Kidney epithelial cell (primary cell): ENCODE measurements around the gene WT1. TPM values are rescaled to one million over a fixed set of nuclear protein-coding genes. Genes with fewer than 3 reads are reported as not detected.
A peak's percentile ranks its signal among the peaks of the same experiment; 100 is the strongest.

Source experiments
- DNase-seq: peaks from one replicate; pipeline ENCODE4 v3.0.0-alpha.2; 2010; ENCODE audit warnings: low read depth
- H3K27me3 ChIP-seq: 2 replicates; pipeline ENCODE4 v1.6.0; 2011; ENCODE audit warnings: low read length; ENCODE audit not compliant: control insufficient read depth, insufficient read depth
- H3K36me3 ChIP-seq: 2 replicates; pipeline ENCODE4 v1.5.1; 2011; ENCODE audit warnings: low read length; ENCODE audit not compliant: control insufficient read depth, insufficient read depth
- H3K4me3 ChIP-seq: 2 replicates; pipeline ENCODE4 v1.5.1; 2011; ENCODE audit warnings: low read depth, mild to moderate bottlenecking, control low read depth, low read length
- total RNA-seq: library from RNA; depleted of rRNA; stranded (reverse); fragments of >200 nt; gene quantifications from 2 replicates; pipeline ENCODE4 v1.2.3, GENCODE V29; 2015
- TF ChIP-seq, protein P1 (sequence below): IDR thresholded peaks from 2 replicates; pipeline ENCODE4 v1.5.1; 2011; ENCODE audit warnings: mild to moderate bottlenecking, moderate library complexity, low read length, control low read depth, inconsistent platforms; ENCODE audit not compliant: insufficient read depth, poor library complexity, severe bottlenecking

WT1 gene
- total RNA-seq, 1 donor from 2014 or later, result 8.5 TPM

DNA sequence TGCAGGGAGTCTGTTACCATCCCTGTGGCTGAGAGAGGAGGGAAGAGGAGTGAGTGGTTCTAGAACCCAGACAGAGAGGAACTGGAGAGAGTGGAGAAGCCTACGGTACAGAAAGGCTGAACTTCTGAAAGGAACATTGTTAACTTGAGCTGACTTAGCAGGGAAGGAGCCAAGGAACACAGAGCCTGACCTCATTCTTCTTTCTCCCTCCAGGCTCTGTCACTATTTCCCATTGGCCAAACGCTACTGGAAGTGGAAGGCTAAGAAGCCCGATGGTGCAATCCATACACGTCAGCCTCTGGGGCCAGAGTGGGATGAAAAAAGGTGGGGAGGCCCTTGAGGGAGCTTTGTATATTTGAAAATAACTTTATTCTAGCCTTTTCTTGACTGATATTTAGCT is 16.5 kb upstream of the WT1 start:
- Histone ChIP-seq H3K4me3 (no peak overlapping the region), H3K36me3 (no peaks in the 10 kb centered on the region), H3K27me3 (no peaks in the 10 kb centered on the region)
- TF ChIP-seq, protein P1, sequence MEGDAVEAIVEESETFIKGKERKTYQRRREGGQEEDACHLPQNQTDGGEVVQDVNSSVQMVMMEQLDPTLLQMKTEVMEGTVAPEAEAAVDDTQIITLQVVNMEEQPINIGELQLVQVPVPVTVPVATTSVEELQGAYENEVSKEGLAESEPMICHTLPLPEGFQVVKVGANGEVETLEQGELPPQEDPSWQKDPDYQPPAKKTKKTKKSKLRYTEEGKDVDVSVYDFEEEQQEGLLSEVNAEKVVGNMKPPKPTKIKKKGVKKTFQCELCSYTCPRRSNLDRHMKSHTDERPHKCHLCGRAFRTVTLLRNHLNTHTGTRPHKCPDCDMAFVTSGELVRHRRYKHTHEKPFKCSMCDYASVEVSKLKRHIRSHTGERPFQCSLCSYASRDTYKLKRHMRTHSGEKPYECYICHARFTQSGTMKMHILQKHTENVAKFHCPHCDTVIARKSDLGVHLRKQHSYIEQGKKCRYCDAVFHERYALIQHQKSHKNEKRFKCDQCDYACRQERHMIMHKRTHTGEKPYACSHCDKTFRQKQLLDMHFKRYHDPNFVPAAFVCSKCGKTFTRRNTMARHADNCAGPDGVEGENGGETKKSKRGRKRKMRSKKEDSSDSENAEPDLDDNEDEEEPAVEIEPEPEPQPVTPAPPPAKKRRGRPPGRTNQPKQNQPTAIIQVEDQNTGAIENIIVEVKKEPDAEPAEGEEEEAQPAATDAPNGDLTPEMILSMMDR, result no peak
- no peak for DNase-seq

DNA sequence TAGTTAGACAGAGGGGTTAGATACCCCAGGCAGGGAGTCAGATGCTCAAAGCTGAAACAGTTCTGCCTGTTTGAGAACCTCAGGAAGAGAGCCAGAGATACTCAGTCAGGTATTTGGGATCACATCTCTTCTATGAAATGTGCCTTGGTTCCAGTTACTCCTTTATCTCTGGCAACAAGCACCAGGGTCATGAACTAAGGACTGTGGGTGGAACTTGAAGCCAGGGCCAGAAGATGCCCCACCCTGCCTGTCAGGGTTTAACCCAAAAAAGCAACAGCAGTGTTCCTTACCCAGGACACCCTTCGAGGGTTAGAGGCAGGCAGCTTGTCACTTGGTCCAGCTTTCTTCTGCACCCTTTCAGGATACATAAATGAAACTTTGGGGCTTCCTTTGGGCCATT is 15.0 kb upstream of the WT1 start:
- TF ChIP-seq, protein P1, result no peak
- H3K27me3 ChIP-seq, result no peaks in the 10 kb centered on the region
- no peak overlapping the region for H3K4me3 ChIP-seq
- H3K36me3 ChIP-seq, result no peaks in the 10 kb centered on the region
- no peak for DNase-seq

- TF ChIP-seq, protein P1, result peak; percentile 27
- DNase-seq, result no peak
- no peaks in the 10 kb centered on the region for H3K36me3 ChIP-seq
- no peaks in the 10 kb centered on the region for H3K27me3 ChIP-seq
- no peak overlapping the region for H3K4me3 ChIP-seq
Observed at GRCh38 chr11:32448232-32448631, 12.9 kb upstream of the WT1 start.

DNA sequence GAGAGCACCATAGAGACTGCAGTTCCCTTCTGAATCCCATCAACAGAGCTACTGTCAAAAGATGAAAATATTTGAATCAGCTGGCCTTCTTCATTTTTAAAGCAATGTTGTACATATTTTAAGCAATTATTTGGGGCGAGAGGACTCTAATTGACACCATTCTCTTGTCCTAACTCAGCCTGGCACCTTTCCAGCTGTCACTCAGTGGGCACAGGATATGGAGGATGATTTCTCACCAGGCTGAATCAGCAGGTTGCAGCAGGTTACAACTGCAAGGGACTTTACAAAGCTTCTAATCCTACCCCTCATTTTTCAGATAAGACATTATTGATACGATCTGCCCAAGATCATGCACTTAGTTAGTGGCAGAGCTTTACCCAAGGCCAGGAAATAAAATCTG is 11.9 kb upstream of the WT1 start:
- no peak for DNase-seq
- no peak overlapping the region for H3K4me3 ChIP-seq
- no peaks in the 10 kb centered on the region for H3K36me3 ChIP-seq
- H3K27me3 ChIP-seq, result no peaks in the 10 kb centered on the region
- TF ChIP-seq, protein P1, result no peak

- no peak overlapping the region for H3K4me3 ChIP-seq
- peaks cover 3% of the 10 kb centered on the region for H3K27me3 ChIP-seq
- TF ChIP-seq, protein P1, result no peak
- H3K36me3 ChIP-seq, result no peaks in the 10 kb centered on the region
- no peak for DNase-seq
Observed at GRCh38 chr11:32446227-32446626, 10.9 kb upstream of the WT1 start.

- Histone ChIP-seq H3K4me3 (no peak overlapping the region), H3K27me3 (peaks cover 14% of the 10 kb centered on the region), H3K36me3 (no peaks in the 10 kb centered on the region)
- no peak for DNase-seq
- TF ChIP-seq, protein P1, result no peak
Observed at GRCh38 chr11:32444186-32444585, 8.8 kb upstream of the WT1 start.
